EL (cell line): ENCODE measurements around the gene ZYX.
"Not testable (repeated sequence)": the region's sequence is repeated elsewhere in the genome, so short reads cannot be mapped to it uniquely, and the experiment has no call there.

ENCODE experiments used
- DNase-seq: peaks from one replicate; pipeline ENCODE4 v3.0.0-alpha.2; 2016

ZYX gene

GRCh38 chr7:143424476-143424875, 43.3 kb downstream of the ZYX start:
- DNase-seq, result not testable (repeated sequence)

- DNase-seq, result no peak
Measured at GRCh38 chr7:143426479-143427142, 45.5 kb downstream of the ZYX start.

DNA sequence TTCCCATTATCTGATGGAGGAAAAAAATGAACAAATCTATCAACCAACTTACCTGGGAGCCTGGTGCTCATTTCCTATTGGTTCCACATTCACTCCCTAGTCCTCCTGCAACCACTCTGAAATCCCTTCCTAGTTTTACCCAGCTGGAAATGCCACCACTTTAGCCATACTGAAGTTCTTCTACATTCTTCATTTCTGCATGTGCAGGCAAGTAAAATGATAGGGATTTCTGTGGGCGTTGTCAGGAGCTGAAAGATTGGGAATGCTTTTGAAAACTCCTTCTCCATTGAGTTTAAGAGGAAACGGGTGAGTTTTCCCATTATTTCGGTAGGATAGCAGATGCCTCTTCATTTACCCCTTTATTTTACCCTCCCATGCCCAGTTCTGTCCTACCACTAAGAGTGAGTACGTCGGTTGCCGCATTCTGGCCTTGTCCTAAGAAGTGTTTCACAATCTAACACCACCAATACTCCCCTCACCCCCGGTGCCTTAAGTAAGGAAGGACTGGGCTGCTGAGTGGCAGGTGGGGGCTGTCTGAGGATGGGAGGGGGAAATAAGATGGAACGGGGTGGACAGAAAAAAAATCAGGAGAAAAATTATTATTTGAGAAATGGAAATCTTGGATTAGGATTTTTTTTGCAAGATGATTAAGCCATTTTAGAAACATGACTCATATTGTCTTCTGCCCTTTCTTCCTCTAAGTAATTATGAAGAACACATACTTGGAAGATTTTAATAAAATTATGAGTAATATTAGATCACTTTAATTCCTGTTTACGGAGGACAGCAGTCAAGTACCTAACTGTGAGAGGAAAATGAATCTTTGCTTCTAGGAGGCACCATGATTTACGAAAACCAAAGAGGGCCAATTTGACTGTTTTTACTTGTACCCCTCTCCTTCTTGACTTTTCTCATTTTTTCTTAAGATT, 48.9 kb downstream of the ZYX start:
- DNase-seq, result peak; percentile 48

DNA sequence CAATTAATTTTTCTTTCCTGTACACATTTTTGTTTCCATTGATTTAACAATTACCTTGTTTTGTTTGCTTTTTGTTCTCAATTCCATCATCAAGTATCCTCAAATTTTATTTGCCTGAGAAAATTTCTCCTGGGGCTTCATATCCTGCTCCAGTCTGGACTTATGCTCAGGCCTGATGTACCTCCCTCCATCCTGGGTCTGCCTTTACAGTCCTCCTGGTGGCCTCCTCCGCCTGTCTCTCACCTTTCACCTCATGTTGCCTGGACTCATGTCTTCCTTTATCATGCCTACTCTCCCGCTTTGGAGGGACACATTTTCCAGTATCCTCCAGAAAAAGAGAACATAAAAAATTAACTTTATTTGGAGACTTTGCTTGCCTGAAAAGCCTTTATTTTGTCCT, 50.0 kb downstream of the ZYX start:
- DNase-seq, result no peak

DNA sequence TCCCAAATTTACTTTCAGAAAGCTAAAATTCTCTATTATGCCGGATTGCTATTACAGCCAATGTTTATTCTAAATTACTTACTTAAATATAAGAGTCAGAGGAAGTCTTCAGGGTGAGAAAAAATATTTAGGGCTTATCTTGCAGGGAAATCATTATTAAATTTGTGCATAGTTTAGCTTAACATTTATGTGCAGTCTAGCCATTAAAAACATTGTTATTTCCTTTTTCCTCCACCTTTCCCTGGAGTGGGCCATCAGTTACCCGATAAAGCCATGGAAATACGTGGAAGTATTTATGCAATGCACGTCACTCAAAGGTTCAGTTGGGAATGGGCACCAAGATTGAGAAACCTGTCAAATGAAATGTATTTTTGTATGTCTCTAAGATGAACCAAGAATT, 52.6 kb downstream of the ZYX start:
- no peak for DNase-seq

DNA sequence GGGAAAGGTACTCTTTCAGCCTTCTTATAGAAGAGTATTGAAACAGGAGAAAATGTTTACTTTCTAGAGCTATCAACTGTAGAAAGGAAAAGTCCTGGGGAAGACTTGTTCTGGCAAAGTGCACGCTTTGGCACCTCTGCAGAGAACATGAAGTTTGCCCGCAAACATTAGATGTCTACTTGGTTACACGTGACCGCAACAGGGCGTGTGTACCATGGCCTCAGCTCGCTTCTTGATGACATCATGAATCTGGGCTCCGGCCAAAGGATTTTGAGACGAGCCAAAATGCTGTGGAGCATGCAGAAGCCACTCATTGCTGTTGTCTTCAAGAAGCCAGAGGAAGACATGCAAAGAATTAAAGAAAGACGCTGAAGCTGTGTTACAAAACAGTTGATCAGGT, 53.5 kb downstream of the ZYX start:
- peak; percentile 47 for DNase-seq

DNA sequence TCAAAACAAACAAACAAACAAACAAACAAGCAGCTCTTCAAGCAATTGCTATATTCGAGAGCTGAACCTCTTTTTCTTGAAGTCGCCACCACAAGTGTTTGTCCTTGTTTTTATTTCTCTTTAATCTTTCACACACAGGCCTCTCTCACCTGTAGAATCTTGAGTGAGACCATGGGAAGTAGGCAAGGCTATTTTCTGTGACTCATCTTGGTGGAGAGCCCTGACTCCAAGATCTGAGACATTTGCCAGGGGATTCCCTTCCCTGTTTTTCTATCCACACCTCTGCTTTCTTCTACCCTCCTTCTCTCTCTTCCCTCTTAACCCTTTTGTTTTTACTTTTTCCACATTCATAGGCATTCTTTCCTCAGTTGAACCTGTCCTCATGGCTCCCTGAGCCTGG, 54.1 kb downstream of the ZYX start:
- no peak for DNase-seq

DNA sequence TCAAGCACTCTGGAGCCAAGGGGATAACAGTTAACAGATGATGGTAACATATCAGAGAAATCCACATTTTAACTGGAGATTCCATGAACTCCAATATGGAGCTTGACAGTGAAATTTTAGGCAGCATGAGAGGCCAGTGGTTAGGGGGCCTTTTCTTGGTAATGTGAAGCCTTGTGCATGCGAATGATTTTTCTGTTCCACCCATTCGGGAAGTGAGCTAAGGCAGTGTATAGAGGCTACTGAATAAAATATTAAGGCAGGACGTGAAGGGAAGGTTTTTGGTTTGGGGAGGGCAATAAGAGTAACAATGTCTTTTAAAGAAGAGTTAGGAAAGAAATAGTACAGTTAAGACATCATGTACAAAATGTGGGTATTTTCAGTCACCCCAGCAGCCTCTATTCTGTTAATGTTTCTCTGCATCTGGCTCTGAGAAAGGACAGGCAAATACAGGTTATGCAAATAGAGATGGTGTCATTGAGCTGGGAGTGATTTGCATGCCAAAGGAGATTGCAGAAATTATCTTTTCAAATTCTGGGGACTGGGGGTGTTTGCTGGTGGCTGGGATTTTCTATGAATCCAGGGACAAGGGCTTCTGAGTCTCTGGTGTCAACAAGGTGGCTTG, 55.3 kb downstream of the ZYX start:
- DNase-seq, result no peak

- no peak for DNase-seq
Measured at GRCh38 chr7:143437578-143437977, 56.4 kb downstream of the ZYX start.

DNA sequence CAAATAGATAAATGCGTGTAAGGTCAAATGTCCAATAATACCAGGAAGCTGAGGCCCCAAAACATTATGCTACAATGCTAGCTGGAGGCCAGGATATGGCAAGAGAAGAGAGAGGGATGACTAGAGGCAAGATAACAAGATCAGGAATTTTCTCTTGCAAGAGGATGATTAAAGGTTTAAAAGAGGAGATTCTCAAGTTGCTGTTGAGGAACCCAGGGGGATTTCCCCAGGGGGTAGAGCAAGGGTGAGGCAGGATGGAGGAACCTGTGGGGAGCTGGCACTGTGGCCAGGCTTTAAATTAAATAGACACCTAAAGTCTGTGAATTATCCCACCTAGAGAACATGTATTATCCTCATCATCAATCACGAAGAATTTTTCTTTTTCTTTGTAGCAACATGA, 58.7 kb downstream of the ZYX start:
- no peak for DNase-seq
